ENCODE measurements around the gene SEZ6. TPM values are rescaled to one million over a fixed set of nuclear protein-coding genes. Genes with fewer than 3 reads are reported as not detected.
A peak's percentile ranks its signal among the peaks of the same experiment; 100 is the strongest.

The SEZ6 gene
- polyA plus RNA-seq, 5 donors: 0.35 to 0.64 (median 0.59) TPM

DNA sequence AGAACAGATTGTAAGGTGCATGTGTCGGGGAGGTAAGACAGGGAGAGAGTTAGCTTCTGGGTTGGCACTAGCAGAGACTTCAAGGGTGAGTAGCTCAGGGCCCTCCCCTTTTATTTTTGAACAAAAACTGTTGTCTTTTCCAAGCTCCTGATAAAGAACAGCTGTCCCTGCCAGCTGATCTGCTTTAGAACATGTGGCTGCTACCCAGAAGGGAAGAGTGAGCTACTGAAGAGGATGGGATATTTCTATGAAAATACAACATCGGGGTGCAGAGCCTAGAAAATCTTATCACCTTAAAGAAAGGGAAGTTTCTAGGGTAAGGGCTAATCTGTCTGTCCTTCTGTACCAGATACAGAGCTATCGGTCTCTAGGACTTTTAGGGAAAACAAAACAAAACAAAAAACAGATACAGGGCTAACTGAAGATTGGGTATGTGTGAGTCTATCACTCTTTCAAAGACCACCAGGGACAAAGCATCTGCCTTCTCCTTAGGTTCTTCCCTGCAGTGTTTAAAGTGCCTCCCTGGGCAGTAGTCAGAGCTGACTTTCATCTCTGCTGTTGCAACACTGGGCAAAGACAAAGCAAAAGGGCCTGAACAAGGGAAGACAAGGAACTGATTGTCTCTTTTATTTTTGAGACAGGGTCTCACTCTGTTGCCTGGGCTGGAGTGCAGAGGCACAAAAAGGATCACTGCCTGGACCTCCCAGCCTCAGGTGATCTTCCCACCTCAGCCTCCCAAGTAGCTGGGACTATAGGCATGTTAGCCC, 97.9 kb downstream of the SEZ6 start:
- DNase-seq: peak; percentile 44 to 56

GRCh38 chr17:28906706-28907438, 99.0 kb downstream of the SEZ6 start:
- no peak for DNase-seq

DNA sequence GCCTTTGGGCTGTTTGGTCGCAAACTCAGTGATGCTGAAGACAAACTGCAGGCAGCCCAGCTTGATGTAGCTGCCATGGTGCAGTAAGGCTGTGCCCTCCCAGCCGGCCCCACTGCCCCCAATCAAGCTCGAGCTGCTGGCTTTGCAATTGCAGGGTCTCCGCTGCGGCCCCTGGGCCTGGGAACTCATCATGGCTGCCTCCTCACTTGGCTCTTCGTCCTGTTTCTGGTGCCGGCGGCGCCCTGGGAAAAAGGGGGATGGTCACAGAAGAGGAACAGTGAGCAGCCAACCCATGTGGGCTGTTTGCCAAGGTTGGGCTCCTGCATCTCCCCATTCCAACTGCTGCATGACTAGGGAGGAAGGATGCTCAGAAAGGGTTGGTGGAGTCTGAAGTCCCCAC, 99.6 kb downstream of the SEZ6 start:
- no peak for DNase-seq

Other genes starting within 250 kb of the SEZ6 start
- 10 to 100 TPM; 15.5 to 22.3 (median 17.5) TPM for gene FAM222B, start 163.2 kb downstream of the SEZ6 start, polyA plus RNA-seq (ENCODE audit: insufficient read depth in 1 of 5, insufficient read length in 5 of 5, low replicate concordance in 1 of 5)
- 10 to 100 TPM; 60.7 to 78.6 (median 68.4) TPM for gene ERAL1, start 151.0 kb downstream of the SEZ6 start, polyA plus RNA-seq (ENCODE audit: insufficient read depth in 1 of 5, insufficient read length in 5 of 5, low replicate concordance in 1 of 5)
- 10 to 100 TPM; 60.5 to 89.2 (median 72.7) TPM for gene FLOT2, start 108.3 kb downstream of the SEZ6 start, polyA plus RNA-seq (ENCODE audit: insufficient read depth in 1 of 5, insufficient read length in 5 of 5, low replicate concordance in 1 of 5)
- 1 to 10 TPM; 5.6 to 8.7 (median 6.8) TPM for gene DHRS13, start 103.0 kb downstream of the SEZ6 start, polyA plus RNA-seq (ENCODE audit: insufficient read depth in 1 of 5, insufficient read length in 5 of 5, low replicate concordance in 1 of 5)
- gene PHF12, start 54.5 kb downstream of the SEZ6 start, polyA plus RNA-seq (ENCODE audit: insufficient read depth in 1 of 5, insufficient read length in 5 of 5, low replicate concordance in 1 of 5): 10 to 100 TPM; 42.7 to 61.2 (median 57.0) TPM
- 1 to 10 TPM; 1.5 to 2.1 (median 1.8) TPM for gene PIPOX, start 37.1 kb upstream of the SEZ6 start, polyA plus RNA-seq (ENCODE audit: insufficient read depth in 1 of 5, insufficient read length in 5 of 5, low replicate concordance in 1 of 5)
- 10 to 100 TPM; 34.2 to 45.8 (median 38.0) TPM for gene MYO18A, start 174.4 kb upstream of the SEZ6 start, polyA plus RNA-seq (ENCODE audit: insufficient read depth in 1 of 5, insufficient read length in 5 of 5, low replicate concordance in 1 of 5)
- gene CRYBA1, start 240.8 kb upstream of the SEZ6 start, polyA plus RNA-seq (ENCODE audit: insufficient read depth in 1 of 5, insufficient read length in 5 of 5, low replicate concordance in 1 of 5): not detected